Left renal cortex interstitium (tissue), 4 donors: ENCODE data around the gene ENKUR. TPM values are rescaled to one million over a fixed set of nuclear protein-coding genes. Genes with fewer than 3 reads are reported as not detected.

Source experiments
- DNase-seq, 4 donors: peaks; one replicate each; pipeline ENCODE4 v3.0.0-alpha.2; 2013; ENCODE audit warnings: low read depth in 4 of 4, low spot score in 2 of 4, missing footprints in 1 of 4
- polyA plus RNA-seq, 4 donors: library from polyadenylated mRNA; unstranded; fragments of 120-200 nt; gene quantifications; one replicate each; pipeline ENCODE4 v1.2.1, GENCODE V29; 2013; ENCODE audit not compliant: insufficient read length in 4 of 4

Gene ENKUR
- polyA plus RNA-seq: 1 to 10 TPM; 3.5 to 5.0 (median 4.5) TPM

DNA sequence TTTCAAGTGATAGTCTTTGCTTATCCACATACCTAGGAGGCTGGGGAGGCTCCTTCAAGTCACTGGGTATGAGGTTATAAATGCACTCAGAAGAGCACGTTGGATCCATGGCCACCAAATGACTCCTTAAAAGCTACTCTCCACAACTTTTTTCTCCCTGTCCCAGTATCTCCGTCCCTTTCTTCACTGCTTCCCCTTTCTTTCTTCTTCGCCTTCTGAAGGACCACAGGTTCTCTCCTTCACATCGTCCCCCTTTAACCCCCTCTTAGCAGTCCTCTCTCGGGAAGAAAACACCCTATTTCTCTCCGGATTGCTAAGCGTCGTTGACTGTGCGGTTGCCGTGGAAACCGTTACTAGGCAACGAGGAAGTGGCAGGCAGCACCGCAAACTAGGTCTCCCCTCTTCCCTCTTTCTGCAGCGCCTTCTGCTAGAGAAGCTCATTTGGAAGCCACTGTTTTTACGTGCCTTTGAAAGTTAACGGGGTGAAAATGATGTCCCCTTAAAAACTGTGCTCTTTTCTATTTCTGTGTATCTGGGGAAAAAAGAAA lies at the start of gene ENKUR:
Gene ENKUR (minus strand): TSS at position 331 of the 548 bp plus-strand sequence. CDS start 222 bp downstream, at position 109.
- peak; percentile 94 to 98 (median 96) for DNase-seq

DNA sequence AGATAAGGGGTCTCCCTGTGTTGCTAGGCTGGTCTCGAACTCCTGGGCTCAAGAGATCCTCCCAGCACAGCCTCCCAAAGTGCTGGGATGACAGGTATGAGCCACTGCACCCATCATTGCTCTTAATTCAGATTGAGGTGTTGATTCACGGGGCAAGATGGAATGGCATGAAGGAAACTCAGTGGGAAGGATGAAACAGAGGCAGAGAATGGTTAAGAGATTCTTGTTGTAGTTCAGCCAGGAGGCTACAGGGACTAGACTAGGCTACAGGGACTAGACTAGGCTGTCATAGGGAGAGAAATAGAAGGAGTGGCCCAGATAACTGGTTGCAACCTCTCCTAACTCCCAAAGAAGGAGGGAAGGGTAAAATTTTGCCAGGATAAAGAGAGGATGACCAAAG lies 48.4 kb upstream of the ENKUR start:
- no peak for DNase-seq

- no peak for DNase-seq
Observed at GRCh38 chr10:25063644-25064043, 47.7 kb upstream of the ENKUR start.

DNA sequence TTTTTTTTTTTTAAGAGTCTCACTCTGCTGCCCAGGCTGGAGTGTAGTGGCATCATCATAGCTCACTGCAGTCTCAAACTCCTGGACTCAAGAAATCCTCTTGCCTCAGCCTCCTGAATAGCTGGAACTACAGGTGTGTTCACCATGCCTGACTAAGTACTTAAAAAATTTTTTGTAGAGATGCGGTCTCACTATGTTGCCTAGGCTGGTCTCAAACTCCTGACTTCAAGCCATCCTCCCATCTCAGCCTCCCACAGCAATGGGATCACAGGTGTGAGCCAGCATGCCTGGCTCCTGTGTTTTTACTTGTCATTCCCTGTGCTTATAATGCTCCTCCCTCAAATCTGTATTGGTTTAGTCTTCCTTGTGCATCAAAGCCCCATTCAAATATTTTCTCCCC lies 47.2 kb upstream of the ENKUR start:
- DNase-seq: no peak

DNA sequence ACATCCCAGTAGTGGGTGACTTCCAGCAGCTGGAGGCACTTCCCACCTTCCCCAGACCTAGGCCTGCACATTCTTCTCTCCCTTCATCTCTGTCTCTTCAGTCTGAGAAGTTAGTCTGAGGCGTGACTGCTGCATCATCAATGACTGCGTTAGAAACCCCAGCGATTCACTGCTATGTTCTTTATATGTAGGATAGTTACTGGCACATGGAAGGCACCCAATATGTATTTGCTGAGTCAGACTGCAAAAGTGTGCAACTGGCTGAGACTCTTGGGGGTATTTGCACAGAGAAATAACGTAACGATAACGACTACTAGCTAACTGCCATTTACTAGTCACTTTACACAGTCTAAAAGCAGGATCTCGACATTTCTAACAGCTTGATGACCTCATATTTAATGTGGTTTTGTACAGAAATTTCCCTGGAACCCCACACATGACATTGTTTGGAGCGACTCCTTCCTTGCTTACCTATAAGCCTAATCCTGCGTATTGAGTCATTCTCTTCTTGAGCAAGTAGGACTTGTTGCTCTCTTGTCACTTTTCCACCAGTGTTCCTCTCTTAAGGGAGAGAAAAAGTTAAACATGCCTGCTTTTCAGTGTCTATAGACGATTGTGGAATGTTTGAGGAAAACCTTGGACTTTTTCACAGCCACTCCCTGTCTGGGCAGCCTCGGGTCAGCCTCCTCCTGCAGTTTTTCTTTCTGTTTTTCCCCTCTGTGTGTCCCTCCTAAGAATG lies 45.9 kb upstream of the ENKUR start:
- DNase-seq: no peak

GRCh38 chr10:25061125-25061524 lies 45.2 kb upstream of the ENKUR start:
- DNase-seq: no peak

DNA sequence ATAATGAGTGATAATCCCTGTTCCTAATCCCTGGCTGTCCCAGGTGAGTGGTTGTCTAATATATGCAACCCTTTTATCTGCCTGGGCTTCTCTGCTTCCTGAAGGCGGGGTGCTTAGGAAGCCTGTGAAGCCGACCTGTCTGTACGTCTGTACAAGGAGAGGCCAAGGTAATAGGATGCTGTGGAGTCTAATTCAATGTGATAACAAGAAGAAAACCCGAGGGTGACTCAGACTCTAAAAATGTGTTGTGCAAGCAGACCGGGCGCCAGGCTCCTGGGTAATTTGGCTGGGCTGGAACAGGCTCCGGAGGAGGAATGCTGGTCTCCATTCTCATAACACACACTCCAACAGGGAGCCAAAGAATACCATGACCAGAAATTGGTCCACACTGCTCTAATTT lies 44.0 kb upstream of the ENKUR start:
- no peak for DNase-seq

- DNase-seq: no peak
Observed at GRCh38 chr10:25057886-25058285, 41.9 kb upstream of the ENKUR start.

GRCh38 chr10:25056726-25057125 lies 40.8 kb upstream of the ENKUR start:
- DNase-seq: no peak

GRCh38 chr10:25052012-25052411 lies 36.1 kb upstream of the ENKUR start:
- no peak for DNase-seq

- no peak for DNase-seq
Observed at GRCh38 chr10:25050402-25050801, 34.4 kb upstream of the ENKUR start.

DNA sequence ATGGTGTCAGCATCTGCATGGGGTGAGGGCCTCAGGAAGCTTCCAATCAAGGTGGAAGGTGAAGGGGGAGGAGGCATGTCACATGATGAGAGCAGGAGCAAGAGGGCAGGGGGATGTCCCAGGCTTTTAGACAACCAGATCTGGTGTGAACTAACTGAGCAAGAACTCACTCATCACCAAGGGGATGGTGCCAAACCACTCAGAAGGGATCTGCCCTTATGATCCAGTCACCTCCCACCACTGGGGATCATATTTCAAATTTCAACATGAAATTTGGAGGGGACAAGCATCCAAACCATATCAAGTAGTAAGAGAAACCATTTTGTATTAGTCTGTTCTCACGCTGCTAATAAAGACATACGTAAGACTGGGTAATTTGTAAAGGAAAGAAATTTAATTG lies 34.0 kb upstream of the ENKUR start:
- DNase-seq: no peak

GRCh38 chr10:25048450-25048849 lies 32.5 kb upstream of the ENKUR start:
- DNase-seq: no peak

- no peak for DNase-seq
Observed at GRCh38 chr10:25047591-25048301, 31.8 kb upstream of the ENKUR start.

DNA sequence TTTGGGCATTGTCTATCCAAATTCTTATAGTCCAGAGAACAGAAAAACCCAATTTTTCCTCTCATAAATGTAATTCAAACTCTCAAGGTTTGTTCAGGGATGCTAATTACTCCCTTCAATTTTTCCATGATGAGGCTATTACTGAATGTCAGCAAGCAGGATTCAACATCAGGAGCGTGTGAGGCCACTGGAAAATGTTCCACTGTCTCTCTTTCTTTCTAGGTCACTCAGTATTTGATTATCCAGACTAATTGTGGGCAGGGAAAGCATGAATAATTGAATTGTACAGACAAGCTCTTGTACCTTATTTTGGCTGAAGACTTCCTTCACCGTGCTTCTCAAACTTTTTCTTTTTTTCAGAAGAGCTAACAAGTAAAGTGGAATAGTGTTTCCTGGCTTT lies 31.1 kb upstream of the ENKUR start:
- no peak for DNase-seq

GRCh38 chr10:25046641-25047040 lies 30.7 kb upstream of the ENKUR start:
- no peak for DNase-seq

DNA sequence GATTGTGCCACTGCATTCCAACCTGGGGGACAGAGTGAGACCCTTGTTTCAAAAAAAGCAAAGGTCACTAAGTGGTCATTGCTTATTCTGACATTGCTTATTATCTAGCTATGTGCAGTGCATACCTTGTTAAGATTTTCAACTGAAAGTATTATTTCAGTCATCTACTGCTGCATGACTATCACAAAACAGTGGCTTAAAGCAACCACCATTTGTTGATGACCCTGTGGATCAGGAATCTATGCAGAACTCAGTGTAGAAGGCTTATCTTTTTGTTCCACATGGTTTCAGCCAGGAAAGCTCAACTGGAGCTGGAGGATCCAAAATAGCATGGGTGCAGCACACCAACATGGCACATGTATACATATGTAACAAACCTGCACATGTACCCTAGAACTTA lies 23.6 kb upstream of the ENKUR start:
- DNase-seq: no peak

GRCh38 chr10:25038325-25038724 lies 22.4 kb upstream of the ENKUR start:
- no peak for DNase-seq

DNA sequence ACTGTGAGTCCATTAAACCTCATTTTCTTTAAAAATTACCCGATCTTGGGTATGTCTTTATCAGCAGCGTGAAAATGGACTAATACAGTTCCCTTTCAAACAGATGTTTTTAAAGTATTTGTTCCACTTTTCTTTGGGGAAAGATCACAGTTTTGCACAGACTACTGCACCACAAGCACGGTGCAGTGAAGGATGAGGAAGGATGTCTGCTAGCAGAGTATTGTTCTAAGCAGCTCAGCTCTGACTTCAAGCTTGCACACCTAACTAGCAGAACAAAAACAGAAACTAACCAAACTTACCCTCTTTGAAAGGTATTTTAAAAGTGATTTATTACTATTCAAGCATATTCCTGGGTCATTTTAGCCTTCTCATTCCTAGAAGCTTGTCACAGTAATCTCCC lies 20.4 kb upstream of the ENKUR start:
- no peak for DNase-seq

- DNase-seq: no peak
Observed at GRCh38 chr10:25029519-25029918, 13.6 kb upstream of the ENKUR start.

DNA sequence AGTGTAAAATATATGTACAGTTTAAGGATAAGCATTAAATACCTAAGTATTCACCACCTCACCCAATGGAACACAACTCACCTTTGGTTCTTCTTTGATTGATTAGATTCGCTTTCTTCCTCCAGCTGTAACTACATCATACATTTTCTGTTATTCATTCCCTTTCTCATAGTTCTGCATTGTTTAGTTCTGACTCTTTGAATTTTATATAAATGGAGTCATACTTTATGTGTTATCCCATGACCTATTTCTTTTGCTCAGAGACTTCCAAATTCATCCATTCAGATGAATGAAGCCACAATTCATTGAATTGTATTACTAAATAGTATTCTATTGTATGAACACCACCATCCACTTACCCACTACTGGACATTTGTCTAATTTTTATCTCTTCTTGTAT lies 12.8 kb upstream of the ENKUR start:
- DNase-seq: no peak

GRCh38 chr10:25026463-25026862 lies 10.5 kb upstream of the ENKUR start:
- no peak for DNase-seq
